Measurements from ENCODE around the gene CDHR2. TPM values are rescaled to one million over a fixed set of nuclear protein-coding genes. Genes with fewer than 3 reads are reported as not detected.
"Not testable (repeated sequence)": the region's sequence is repeated elsewhere in the genome, so short reads cannot be mapped to it uniquely, and the experiment has no call there.

Gene CDHR2
- total RNA-seq, 2 donors from 2014 or later = 1.3 TPM; not detected in 1

- H3K4me3 ChIP-seq = no peak overlapping the region
- ATAC-seq (no peak), DNase-seq (no peak)
- WGBS, 2 donors = 84 to 85% methylated on average over 10 of the region's 11 CpGs
- no peak overlapping the region for H3K27ac ChIP-seq
- H3K36me3 ChIP-seq (replicated peaks in 1 of 2; ENCODE audit: insufficient read depth in 1 of 2, low read depth in 2 of 2) = no peaks in the 10 kb centered on the region
- H3K4me1 ChIP-seq = peaks cover 11% of the 10 kb centered on the region
- intact Hi-C loops (cut with DNase I) = no loop called here
- no peaks in the 10 kb centered on the region for H3K27me3 ChIP-seq
- TF ChIP-seq POLR2A (IDR thresholded peaks at IDR 0.05) = no peak
- TF ChIP-seq CTCF (IDR thresholded peaks at IDR 0.05) = no peak
- no peaks in the 10 kb centered on the region for H3K9me3 ChIP-seq
These were observed 46.3 kb downstream of the CDHR2 start for GRCh38 chr5:176595386-176595943.

GRCh38 chr5:176596069-176596644 lies 47.0 kb downstream of the CDHR2 start:
- TF ChIP-seq CTCF (IDR thresholded peaks at IDR 0.05) = no peak
- no peak for TF ChIP-seq POLR2A (IDR thresholded peaks at IDR 0.05)
- H3K4me3 ChIP-seq = no peak overlapping the region
- no peak for ATAC-seq

GRCh38 chr5:176596689-176597416 lies 47.7 kb downstream of the CDHR2 start:
- peak; percentile 62 for ATAC-seq
- intact Hi-C loops (cut with DNase I) = no loop called here
- Histone ChIP-seq H3K27ac (no peak overlapping the region), H3K36me3 (replicated peaks in 1 of 2; ENCODE audit: insufficient read depth in 1 of 2, low read depth in 2 of 2) (no peaks in the 10 kb centered on the region), H3K4me3 (no peak overlapping the region), H3K27me3 (no peaks in the 10 kb centered on the region), H3K4me1 (peaks cover 11% of the 10 kb centered on the region), H3K9me3 (no peaks in the 10 kb centered on the region)
- 0 to 5% methylated on average over 8 to 87 of the region's 98 CpGs for WGBS, 2 donors
- TF ChIP-seq CTCF (IDR thresholded peaks at IDR 0.05) (peak in 4 of 7 experiments; percentile 8 to 50 (median 22)), POLR2A (IDR thresholded peaks at IDR 0.05) (no peak)
- DNase-seq = peak; percentile 29 to 62 (median 36)

More at GRCh38 chr5:176596069-176596644, 47.0 kb downstream of the CDHR2 start:
- Histone ChIP-seq H3K27me3 (no peaks in the 10 kb centered on the region), H3K9me3 (no peaks in the 10 kb centered on the region), H3K27ac (no peak overlapping the region), H3K36me3 (replicated peaks in 1 of 2; ENCODE audit: insufficient read depth in 1 of 2, low read depth in 2 of 2) (no peaks in the 10 kb centered on the region), H3K4me1 (peaks cover 11% of the 10 kb centered on the region)
- no peak for DNase-seq
- 76 to 87% methylated on average over 22 to 23 of the region's 23 CpGs for WGBS, 2 donors
- intact Hi-C loops (cut with DNase I) = no loop called here

GRCh38 chr5:176597417-176598389 lies 48.6 kb downstream of the CDHR2 start:
- DNase-seq (no peak), ATAC-seq (no peak)
- WGBS, 2 donors = 54 to 79% methylated on average over 12 to 46 of the region's 47 CpGs
- Histone ChIP-seq H3K4me3 (no peak overlapping the region), H3K36me3 (replicated peaks in 1 of 2; ENCODE audit: insufficient read depth in 1 of 2, low read depth in 2 of 2) (no peaks in the 10 kb centered on the region), H3K9me3 (no peaks in the 10 kb centered on the region), H3K27me3 (no peaks in the 10 kb centered on the region), H3K4me1 (peaks cover 11% of the 10 kb centered on the region), H3K27ac (no peak overlapping the region)
- no peak for TF ChIP-seq CTCF (IDR thresholded peaks at IDR 0.05)
- no peak for TF ChIP-seq POLR2A (IDR thresholded peaks at IDR 0.05)
- intact Hi-C loops (cut with DNase I) = no loop called here

- ATAC-seq; H3K9me3 ChIP-seq; H3K27ac ChIP-seq; DNase-seq; H3K36me3 ChIP-seq (replicated peaks in 1 of 2; ENCODE audit: insufficient read depth in 1 of 2, low read depth in 2 of 2); intact Hi-C loops (cut with DNase I); H3K27me3 ChIP-seq; H3K4me3 ChIP-seq: not testable (repeated sequence)
- peaks cover 11% of the 10 kb centered on the region for H3K4me1 ChIP-seq
- 89 to 91% methylated on average over 16 to 19 of the region's 19 CpGs for WGBS, 2 donors
These were observed 50.7 kb downstream of the CDHR2 start for GRCh38 chr5:176599749-176600430.
